Esophagus (tissue), 2 donors: ENCODE results near the gene THBS4. TPM values are rescaled to one million over a fixed set of nuclear protein-coding genes. Genes with fewer than 3 reads are reported as not detected.
A peak's percentile ranks its signal among the peaks of the same experiment; 100 is the strongest.

Experiments
- H3K27ac ChIP-seq, 2 donors: one replicate each; pipeline ENCODE4 v1.5.1; 2013; ENCODE audit warnings: low read depth in 2 of 2, mild to moderate bottlenecking in 2 of 2, inconsistent platforms in 1 of 2, low read length in 1 of 2, moderate library complexity in 1 of 2
- H3K27me3 ChIP-seq, 2 donors: one replicate each; pipeline ENCODE4 v1.6.1; 2013; ENCODE audit warnings: low read length in 2 of 2, control low read depth in 1 of 2, mild to moderate bottlenecking in 1 of 2; ENCODE audit not compliant: insufficient read depth in 2 of 2, control insufficient read depth in 1 of 2
- H3K36me3 ChIP-seq, 2 donors: one replicate each; pipeline ENCODE4 v1.6.1; 2013; ENCODE audit warnings: low read length in 1 of 2; ENCODE audit not compliant: control insufficient read depth in 2 of 2, insufficient read depth in 2 of 2
- H3K4me1 ChIP-seq, 2 donors: one replicate each; pipeline ENCODE4 v1.6.1; 2013; ENCODE audit warnings: low read length in 1 of 2; ENCODE audit not compliant: control insufficient read depth in 2 of 2, insufficient read depth in 2 of 2
- H3K4me3 ChIP-seq, 2 donors: one replicate each; pipeline ENCODE4 v1.5.1; 2013; ENCODE audit warnings: low read length in 2 of 2, mild to moderate bottlenecking in 2 of 2, low read depth in 1 of 2, moderate library complexity in 1 of 2
- H3K9me3 ChIP-seq, 2 donors: one replicate each; pipeline ENCODE4 v1.6.1; 2013; ENCODE audit warnings: mild to moderate bottlenecking in 2 of 2, low read depth in 1 of 2, low read length in 1 of 2, moderate library complexity in 1 of 2; ENCODE audit not compliant: control insufficient read depth in 2 of 2, insufficient read depth in 1 of 2
- WGBS, 2 donors: extraction: QIAGEN DNeasy Blood & Tissue Kit; methylation state at CpG; one replicate each; pipeline ENCODE4 v1.1.7; 2013; 5-methylcytosine and 5-hydroxymethylcytosine counted together
- polyA plus RNA-seq, 2 donors: library from polyadenylated mRNA; stranded (reverse); fragments of 200-250 nt; gene quantifications; one replicate each; pipeline ENCODE4 v1.2.3, GENCODE V29; 2013
- donor health status: healthy with polysubstance abuse.
- donor health status: Bipolar disorder and iron deficiency.

Gene THBS4
- 1 to 10 TPM in 1 of 2 donors, under 1 TPM in 1; 0.71 to 1.0 TPM for polyA plus RNA-seq

DNA sequence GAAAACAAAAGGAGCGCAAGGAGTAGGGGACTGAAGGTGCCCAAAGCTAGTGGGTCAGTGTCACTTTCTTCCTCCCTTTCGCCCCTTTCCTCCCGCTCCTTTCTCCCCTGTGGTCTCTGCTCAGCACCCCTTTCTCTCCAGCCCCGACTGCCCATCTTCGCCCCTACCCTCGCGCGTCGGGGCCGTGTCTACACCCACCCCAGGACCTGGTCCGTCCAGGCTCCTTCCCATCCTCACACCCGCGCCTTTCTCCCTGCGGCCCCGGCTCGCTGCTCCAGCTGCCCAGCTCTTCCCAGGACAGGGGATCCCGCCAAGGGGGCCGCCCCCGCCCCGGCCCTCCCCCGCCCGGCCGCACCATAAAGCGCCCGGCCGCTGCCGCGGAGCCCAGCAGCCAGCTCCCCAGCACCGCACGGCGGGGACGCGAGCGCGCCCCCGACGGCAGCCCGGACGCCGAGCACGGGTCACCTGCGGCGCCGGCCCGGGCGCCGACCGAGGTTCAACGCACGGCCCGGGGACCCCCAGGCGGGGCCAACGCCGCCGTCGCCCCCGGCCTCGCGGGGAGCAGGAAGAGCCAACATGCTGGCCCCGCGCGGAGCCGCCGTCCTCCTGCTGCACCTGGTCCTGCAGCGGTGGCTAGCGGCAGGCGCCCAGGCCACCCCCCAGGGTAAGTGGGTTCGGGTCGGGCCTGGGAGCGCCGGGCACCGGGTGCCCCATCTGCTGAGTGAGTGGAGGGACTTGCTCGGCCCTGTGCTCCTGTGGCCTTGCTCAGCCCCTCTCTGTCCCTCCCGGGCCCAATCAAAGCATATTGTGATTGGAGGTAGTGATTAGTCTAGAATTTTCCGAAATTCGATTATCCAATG, at the start of gene THBS4:
Gene THBS4, plus strand, starts transcription at position 387 of the 860 bp plus-strand sequence. Its CDS starts 190 bp downstream, at position 577.
- Histone ChIP-seq H3K4me3 (peak within 1 kb of the TSS; percentile 26 to 37), H3K27ac (no peak within 1 kb of the TSS), H3K4me1 (peaks cover 0 to 8% of the 10 kb centered on the region in 2 donors), H3K9me3 (no peaks in the 10 kb centered on the region), H3K36me3 (no peaks in the 10 kb centered on the region), H3K27me3 (peaks cover 0 to 4% of the 10 kb centered on the region in 2 donors)
- WGBS, 2 donors: 8 to 9% methylated on average over 55 to 76 of the region's 76 CpGs

DNA sequence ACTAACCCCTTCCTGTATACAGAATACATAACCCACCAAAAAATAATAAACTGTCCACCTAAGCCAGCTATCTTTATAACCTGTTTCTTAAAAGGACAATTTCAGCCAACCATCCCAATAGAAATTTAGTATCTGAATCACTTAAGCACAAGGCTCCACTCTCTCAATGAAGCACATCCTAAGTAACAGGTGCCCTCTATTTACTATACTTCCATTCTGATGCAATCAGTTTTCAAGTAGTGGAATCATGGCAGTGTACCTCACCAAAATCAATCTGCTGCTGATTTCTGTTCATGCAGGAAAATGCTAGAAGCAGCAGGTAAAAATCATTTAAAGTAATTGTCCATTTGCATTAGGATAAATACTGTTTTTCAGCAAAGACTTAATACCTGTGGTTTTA, 48.9 kb upstream of the THBS4 start:
- no peak overlapping the region for H3K4me3 ChIP-seq
- H3K9me3 ChIP-seq: no peaks in the 10 kb centered on the region
- no peak overlapping the region for H3K27ac ChIP-seq
- H3K36me3 ChIP-seq: peaks cover 3 to 6% of the 10 kb centered on the region in 2 donors
- H3K27me3 ChIP-seq: no peaks in the 10 kb centered on the region
- no peaks in the 10 kb centered on the region for H3K4me1 ChIP-seq

DNA sequence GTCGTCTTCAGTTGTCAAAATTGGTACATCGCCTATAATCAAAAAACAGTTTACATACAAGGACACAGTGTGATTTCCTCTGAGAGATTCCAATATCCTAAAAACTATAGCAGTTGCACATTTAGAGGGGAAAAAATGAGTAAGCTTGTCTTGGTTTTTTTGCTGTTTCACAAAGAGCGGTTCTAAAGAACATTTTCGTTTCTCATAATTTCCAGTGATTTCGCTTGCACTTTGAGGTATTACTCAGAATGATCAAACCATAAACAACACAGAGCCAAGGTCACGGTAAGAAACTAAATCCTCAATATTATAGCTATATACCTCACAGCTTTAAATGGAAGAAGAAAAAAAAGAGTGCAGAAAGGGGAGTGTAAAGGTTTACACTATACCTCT, 44.9 kb upstream of the THBS4 start:
- H3K9me3 ChIP-seq: no peaks in the 10 kb centered on the region
- 46 to 51% methylated on average over 6 of the region's 6 CpGs for WGBS, 2 donors
- peak overlapping the region; percentile 81 to 86 for H3K4me3 ChIP-seq
- no peaks in the 10 kb centered on the region for H3K4me1 ChIP-seq
- H3K27ac ChIP-seq: no peak overlapping the region
- peaks cover 0 to 2% of the 10 kb centered on the region in 2 donors for H3K36me3 ChIP-seq
- H3K27me3 ChIP-seq: no peaks in the 10 kb centered on the region

DNA sequence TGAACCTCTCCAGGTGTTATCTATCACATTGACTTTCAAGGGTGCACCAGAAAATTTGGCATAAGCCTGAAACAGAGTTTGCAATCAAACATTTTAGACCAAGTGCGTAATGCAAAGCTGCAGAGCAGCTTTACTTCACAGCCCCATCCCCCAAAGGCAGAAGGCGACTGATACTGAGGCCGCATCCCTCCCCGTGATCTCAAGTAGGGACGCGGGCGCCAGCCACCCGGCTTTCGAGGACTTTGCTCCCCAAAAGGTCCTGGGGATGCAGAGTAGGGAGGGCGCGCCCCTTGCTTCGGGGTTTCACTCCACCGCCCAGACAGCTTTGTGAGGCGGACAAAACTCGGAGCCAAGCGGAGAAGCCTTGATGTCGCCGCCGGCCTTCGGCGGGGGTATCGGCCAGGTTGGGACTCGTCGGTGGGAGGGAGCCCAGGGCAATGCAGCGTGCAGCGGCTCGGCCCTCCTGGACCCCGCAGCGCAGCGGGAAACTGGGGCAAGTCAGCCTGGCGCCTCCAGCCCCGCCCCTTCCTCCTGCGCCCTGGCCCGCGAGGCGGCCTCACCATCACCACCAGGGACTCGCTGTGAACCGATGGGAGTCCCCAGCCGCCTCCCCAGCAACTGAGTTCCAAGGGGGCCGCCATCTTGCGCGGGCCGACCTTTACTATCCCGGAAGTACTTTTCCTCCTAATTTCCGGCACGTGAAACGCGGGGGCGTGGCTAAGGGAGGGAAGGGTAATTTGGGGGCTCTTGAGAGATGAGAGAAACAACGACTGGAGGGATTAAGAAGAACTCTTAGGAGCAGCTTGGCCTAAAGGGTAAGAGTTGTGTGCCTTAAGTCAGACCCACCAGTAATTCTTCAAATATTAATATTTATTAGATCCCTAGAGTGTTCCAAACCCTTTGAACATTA, 44.3 kb upstream of the THBS4 start, which contains the start of gene MTX3:
Gene MTX3, minus strand, starts transcription at position 665 of the 910 bp plus-strand sequence. Its CDS starts 24 bp downstream, at position 641.
- H3K4me3 ChIP-seq: peak within 1 kb of the TSS; percentile 81 to 86
- 1 to 2% methylated on average over 50 of the region's 50 CpGs for WGBS, 2 donors
- H3K36me3 ChIP-seq: peaks cover 0 to 2% of the 10 kb centered on the region in 2 donors
- peak within 1 kb of the TSS; percentile 65 to 76 for H3K27ac ChIP-seq
- H3K9me3 ChIP-seq: no peaks in the 10 kb centered on the region
- no peaks in the 10 kb centered on the region for H3K4me1 ChIP-seq
- no peaks in the 10 kb centered on the region for H3K27me3 ChIP-seq

DNA sequence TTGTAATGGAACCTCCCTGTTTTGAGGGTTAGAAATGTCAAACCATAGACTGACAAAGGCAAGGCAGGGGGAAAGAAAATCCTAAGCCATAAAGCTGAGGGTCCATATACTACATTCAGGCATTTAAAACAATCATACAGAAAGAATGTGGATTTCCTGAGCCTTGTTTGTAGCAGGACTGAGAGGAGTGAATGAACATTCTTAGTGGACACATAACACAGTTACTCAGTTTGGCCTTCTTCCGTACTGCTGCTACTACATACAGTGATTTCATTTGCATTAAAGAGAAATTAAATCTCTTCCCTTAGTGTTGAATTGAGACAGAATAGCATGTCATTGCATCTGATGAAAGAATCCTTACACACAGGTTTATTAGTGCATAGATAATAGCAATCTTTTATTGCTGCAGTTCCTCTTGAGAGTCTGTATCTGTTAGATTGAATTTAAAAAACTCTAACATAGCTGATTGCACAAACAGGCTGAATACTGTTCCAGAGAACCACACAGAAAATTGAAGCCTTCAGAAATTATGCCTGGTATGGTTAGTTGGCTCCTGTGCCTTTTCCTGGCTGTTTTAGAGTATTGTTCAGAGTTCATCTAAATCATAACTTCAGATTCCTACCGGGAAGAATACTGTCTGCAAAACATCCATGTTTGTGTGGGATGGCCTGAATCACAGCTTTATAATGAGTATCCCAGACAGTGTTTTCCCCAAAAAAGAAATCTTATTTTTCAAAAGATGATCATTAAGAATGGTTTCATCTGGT, 42.1 kb upstream of the THBS4 start:
- Histone ChIP-seq H3K4me1 (no peaks in the 10 kb centered on the region), H3K27ac (no peak overlapping the region), H3K4me3 (no peak overlapping the region), H3K36me3 (peaks cover 0 to 2% of the 10 kb centered on the region in 2 donors), H3K9me3 (no peaks in the 10 kb centered on the region), H3K27me3 (no peaks in the 10 kb centered on the region)
- WGBS, 2 donors: 91 to 93% methylated on average over 2 of the region's 2 CpGs

DNA sequence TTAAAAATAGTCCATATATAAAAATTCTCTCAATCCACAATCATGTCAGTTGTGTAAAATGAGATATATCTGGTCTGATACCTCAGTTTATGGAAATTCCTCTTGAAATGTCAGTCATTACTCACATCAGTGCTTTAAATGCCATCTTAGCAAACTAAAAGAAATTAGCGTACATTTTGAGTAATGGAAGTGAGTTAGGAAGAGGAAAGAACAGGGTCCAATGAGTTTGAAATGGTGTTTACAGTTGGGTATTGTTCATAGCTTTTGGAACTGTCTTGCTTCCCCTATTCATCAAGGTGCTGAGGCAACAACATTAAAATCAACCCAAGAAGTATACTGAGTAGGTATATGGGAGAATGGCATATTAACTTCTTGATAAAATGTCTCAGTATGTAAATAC, 35.4 kb upstream of the THBS4 start:
- Histone ChIP-seq H3K27ac (no peak overlapping the region), H3K9me3 (no peaks in the 10 kb centered on the region), H3K4me3 (no peak overlapping the region), H3K36me3 (no peaks in the 10 kb centered on the region), H3K27me3 (no peaks in the 10 kb centered on the region), H3K4me1 (no peaks in the 10 kb centered on the region)
- WGBS, 2 donors: 85 to 98% methylated on average over 1 of the region's 1 CpG

DNA sequence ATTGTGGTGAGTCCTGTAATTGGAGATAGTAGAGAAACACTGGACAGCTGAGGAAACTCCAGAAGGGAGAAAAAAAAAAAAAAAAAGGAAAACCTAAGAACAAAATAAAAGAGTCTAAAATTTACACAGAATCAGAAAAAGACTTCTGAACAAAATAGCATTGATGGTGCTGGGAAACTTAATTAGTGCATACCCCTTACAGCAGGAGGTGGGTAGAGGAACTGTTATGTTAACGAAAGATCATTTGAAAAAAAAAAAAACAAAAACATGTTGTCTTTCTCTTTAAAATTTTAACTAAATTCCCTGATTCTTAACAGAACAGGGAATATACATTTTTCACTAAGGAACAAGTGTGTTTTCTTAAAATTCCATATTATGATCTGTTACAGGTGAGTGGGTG, 32.5 kb upstream of the THBS4 start:
- Histone ChIP-seq H3K27ac (no peak overlapping the region), H3K4me1 (no peaks in the 10 kb centered on the region), H3K4me3 (no peak overlapping the region), H3K36me3 (no peaks in the 10 kb centered on the region), H3K9me3 (no peaks in the 10 kb centered on the region), H3K27me3 (no peaks in the 10 kb centered on the region)
- WGBS, 2 donors: 96 to 97% methylated on average over 1 of the region's 1 CpG

DNA sequence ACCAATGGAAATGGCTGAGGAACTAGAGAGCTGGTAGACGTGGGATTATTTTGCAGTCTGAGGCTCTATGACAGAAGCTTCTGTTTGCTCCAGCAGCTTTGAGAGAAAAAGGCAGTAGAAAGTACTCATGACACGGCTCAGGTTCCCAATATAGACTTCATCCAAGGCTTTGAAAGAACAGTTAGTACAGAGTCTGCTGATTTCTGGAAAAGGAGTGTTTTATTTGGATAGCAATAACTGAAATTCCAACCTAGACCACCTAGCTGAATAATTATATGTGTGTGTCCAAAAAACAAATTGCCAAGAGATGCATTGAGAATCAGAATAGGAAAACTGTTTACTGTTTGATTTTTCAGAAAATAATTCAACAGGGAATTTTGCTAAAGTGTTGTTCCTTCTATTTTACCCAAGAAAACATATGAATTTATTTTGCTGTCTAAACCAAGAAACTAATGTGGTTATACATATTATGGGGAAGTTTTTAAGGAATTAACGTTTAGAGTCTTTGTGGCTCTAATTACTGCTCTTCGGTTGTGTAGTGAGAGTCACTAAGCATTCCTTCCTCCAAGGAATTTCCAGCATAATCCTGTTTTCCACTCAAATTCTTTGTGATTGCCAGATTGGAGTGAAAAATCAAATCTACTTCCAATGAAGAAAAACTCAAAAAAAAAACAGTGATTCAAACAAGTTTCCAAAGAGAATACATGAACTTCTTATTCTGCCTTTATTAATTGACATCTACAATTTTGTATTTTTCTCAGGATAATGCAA, 26.0 kb upstream of the THBS4 start:
- Histone ChIP-seq H3K36me3 (no peaks in the 10 kb centered on the region), H3K4me3 (no peak overlapping the region), H3K4me1 (no peaks in the 10 kb centered on the region), H3K9me3 (no peaks in the 10 kb centered on the region), H3K27me3 (no peaks in the 10 kb centered on the region), H3K27ac (no peak overlapping the region)
- WGBS, 2 donors: 68 to 69% methylated on average over 4 of the region's 4 CpGs
